Skeletal muscle satellite cell (primary cell): ENCODE results near the gene GGT5.

Experiments
- H3K27me3 ChIP-seq: 2 replicates; pipeline ENCODE4 v1.7.0; 2013; ENCODE audit warnings: low read length; ENCODE audit not compliant: control insufficient read depth, insufficient read depth
- H3K36me3 ChIP-seq: 2 replicates; pipeline ENCODE4 v1.7.0; 2013; ENCODE audit warnings: mild to moderate bottlenecking, control low read depth, low read length; ENCODE audit not compliant: insufficient read depth
- H3K4me1 ChIP-seq: 2 replicates; pipeline ENCODE4 v1.7.0; 2013; ENCODE audit warnings: low read length; ENCODE audit not compliant: control insufficient read depth, insufficient read depth
- H3K4me2 ChIP-seq: 2 replicates; pipeline ENCODE4 v1.7.0; 2013; ENCODE audit warnings: mild to moderate bottlenecking, low read length
- H3K4me3 ChIP-seq: 2 replicates; pipeline ENCODE4 v1.7.0; 2013; ENCODE audit warnings: low read length
- H3K9ac ChIP-seq: 2 replicates; pipeline ENCODE4 v1.7.0; 2013; ENCODE audit warnings: mild to moderate bottlenecking, low read depth, low read length, moderate library complexity
- H3K9me3 ChIP-seq: replicated peaks from 2 replicates; pipeline ENCODE4 v1.7.0; 2013; ENCODE audit warnings: mild to moderate bottlenecking, control low read depth, low read length

GGT5 gene

GRCh38 chr22:24178021-24178431 is 66.9 kb downstream of the GGT5 start:
- Histone ChIP-seq H3K4me1 (peaks cover 3% of the 10 kb centered on the region), H3K9me3 (no peaks in the 10 kb centered on the region), H3K9ac (no peak overlapping the region), H3K36me3 (peaks cover 36% of the 10 kb centered on the region), H3K27me3 (no peaks in the 10 kb centered on the region), H3K4me2 (no peak overlapping the region), H3K4me3 (no peak overlapping the region)

DNA sequence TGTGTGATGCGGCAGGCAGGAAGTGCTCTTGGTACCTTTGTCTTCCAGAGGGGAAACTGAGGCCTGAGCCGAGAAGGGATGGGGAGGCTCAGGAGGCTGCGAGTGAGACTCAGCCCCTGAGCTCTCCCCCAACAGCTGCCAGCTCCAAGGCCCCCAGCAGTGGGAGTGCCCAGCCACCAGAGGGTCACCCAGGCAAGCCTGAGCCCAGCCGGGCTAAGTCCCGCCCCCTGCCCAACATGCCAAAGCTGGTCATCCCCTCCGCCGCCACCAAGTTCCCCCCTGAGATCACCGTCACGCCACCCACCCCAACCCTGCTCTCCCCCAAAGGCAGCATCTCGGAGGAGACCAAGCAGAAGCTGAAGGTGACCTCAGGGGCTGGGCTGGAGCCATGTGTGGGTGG is 67.4 kb downstream of the GGT5 start:
- Histone ChIP-seq H3K9me3 (no peaks in the 10 kb centered on the region), H3K36me3 (peaks cover 42% of the 10 kb centered on the region), H3K27me3 (no peaks in the 10 kb centered on the region), H3K4me2 (no peak overlapping the region), H3K4me3 (no peak overlapping the region), H3K4me1 (peaks cover 3% of the 10 kb centered on the region), H3K9ac (no peak overlapping the region)

- no peak overlapping the region for H3K9ac ChIP-seq
- H3K4me3 ChIP-seq: no peak overlapping the region
- no peaks in the 10 kb centered on the region for H3K27me3 ChIP-seq
- H3K36me3 ChIP-seq: peaks cover 46% of the 10 kb centered on the region
- peaks cover 3% of the 10 kb centered on the region for H3K4me1 ChIP-seq
- H3K9me3 ChIP-seq: no peaks in the 10 kb centered on the region
- no peak overlapping the region for H3K4me2 ChIP-seq
Observed at GRCh38 chr22:24177045-24177444, 67.8 kb downstream of the GGT5 start.

DNA sequence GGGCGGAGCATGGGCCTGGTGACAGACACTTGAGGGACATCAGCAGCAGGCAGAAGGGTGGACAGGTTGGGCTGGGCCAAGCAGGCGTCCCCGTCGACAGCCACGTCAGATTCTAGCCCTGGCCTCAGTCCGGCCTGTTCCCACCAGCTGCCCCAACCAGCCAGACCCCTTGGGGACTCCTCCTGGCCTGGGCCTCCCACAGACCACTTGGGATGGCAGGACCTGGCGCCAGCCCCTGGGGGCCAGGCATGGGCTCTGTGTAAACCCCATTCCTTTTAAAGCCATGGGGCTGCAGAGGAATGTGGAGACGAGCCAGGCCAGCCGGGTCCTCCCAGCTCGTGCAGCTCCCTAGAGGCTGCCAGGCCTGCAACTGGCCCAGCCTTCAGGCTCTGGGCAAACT is 68.3 kb downstream of the GGT5 start:
- Histone ChIP-seq H3K4me2 (no peak overlapping the region), H3K9me3 (no peaks in the 10 kb centered on the region), H3K36me3 (peaks cover 49% of the 10 kb centered on the region), H3K4me3 (no peak overlapping the region), H3K9ac (no peak overlapping the region), H3K4me1 (peaks cover 3% of the 10 kb centered on the region), H3K27me3 (no peaks in the 10 kb centered on the region)

DNA sequence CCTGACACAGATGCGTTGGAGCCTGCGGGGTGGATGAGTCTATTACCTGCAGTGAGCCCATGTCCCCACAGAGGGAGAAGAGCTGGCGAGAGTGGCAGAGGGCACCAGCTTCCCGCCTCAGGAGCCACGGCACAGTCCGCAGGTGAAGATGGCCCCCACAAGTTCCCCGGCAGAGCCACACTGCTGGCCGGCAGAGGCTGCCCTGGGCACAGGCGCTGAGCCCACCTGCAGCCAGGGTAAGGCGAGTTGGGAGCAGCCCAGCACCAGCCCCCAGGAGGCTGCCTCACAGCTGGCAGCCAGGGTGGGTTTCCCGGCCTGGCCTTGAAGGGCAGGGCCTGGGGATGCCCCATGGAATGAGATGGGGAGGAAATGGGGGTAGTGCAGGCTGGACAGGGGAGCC is 68.8 kb downstream of the GGT5 start:
- Histone ChIP-seq H3K9ac (no peak overlapping the region), H3K4me1 (no peaks in the 10 kb centered on the region), H3K4me3 (no peak overlapping the region), H3K36me3 (peaks cover 53% of the 10 kb centered on the region), H3K4me2 (no peak overlapping the region), H3K27me3 (no peaks in the 10 kb centered on the region), H3K9me3 (no peaks in the 10 kb centered on the region)

DNA sequence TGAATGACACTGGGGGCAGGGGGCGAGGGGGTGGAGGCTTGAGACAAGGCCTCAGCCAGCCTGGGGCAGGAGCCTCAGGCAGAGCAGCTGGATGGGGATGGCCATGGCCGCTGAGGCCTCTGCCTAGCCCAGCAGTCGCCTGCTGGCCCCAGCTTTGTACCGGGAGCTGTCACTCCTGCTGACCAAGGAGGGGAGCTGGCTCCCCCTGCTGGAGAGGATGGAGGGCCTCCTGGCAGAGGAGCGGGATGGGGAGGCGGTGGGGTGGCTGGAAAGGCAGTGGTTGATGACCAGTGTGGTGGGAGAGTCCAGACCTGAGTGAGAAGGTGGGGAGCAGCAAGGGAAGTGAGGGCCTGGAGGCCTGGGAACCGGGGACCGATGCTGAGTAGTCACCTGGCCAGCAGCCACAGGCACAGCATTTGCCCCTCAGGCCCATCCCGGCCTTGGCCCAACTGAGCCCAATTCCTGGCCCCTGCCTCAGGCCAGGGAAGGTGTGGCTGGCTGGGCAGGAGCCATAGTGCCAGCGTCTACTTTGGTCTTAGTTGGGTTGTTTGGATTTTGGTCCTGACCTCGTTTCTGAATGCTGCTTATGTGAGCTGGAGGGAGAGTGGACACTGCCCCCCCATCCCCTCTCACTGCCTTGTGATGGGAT is 69.6 kb downstream of the GGT5 start:
- no peak overlapping the region for H3K4me2 ChIP-seq
- H3K36me3 ChIP-seq: peaks cover 60% of the 10 kb centered on the region
- H3K27me3 ChIP-seq: no peaks in the 10 kb centered on the region
- H3K9ac ChIP-seq: peak overlapping the region; percentile 25
- H3K9me3 ChIP-seq: no peaks in the 10 kb centered on the region
- H3K4me3 ChIP-seq: no peak overlapping the region
- H3K4me1 ChIP-seq: no peaks in the 10 kb centered on the region

- H3K9ac ChIP-seq: no peak overlapping the region
- H3K4me3 ChIP-seq: no peak overlapping the region
- peaks cover 76% of the 10 kb centered on the region for H3K36me3 ChIP-seq
- no peak overlapping the region for H3K4me2 ChIP-seq
- no peaks in the 10 kb centered on the region for H3K27me3 ChIP-seq
- no peaks in the 10 kb centered on the region for H3K4me1 ChIP-seq
- no peaks in the 10 kb centered on the region for H3K9me3 ChIP-seq
Observed at GRCh38 chr22:24171822-24172221, 73.1 kb downstream of the GGT5 start.

- Histone ChIP-seq H3K36me3 (peaks cover 77% of the 10 kb centered on the region), H3K27me3 (no peaks in the 10 kb centered on the region), H3K4me1 (peaks cover 3% of the 10 kb centered on the region), H3K9me3 (no peaks in the 10 kb centered on the region), H3K4me3 (no peak overlapping the region), H3K4me2 (no peak overlapping the region), H3K9ac (no peak overlapping the region)
Observed at GRCh38 chr22:24170632-24171031, 74.2 kb downstream of the GGT5 start.

GRCh38 chr22:24170188-24170587 is 74.7 kb downstream of the GGT5 start:
- peaks cover 7% of the 10 kb centered on the region for H3K4me1 ChIP-seq
- no peak overlapping the region for H3K9ac ChIP-seq
- no peak overlapping the region for H3K4me3 ChIP-seq
- H3K4me2 ChIP-seq: no peak overlapping the region
- no peaks in the 10 kb centered on the region for H3K9me3 ChIP-seq
- H3K27me3 ChIP-seq: no peaks in the 10 kb centered on the region
- H3K36me3 ChIP-seq: peaks cover 79% of the 10 kb centered on the region
